ENCODE results near the gene EPHA1.

- TF ChIP-seq USF2 (IDR thresholded peaks at IDR 0.05; ENCODE audit: low read depth, low read length) (no peak), CTCF (conservative IDR thresholded peaks at IDR 0.05; ENCODE audit: low read depth, low read length) (no peak)
These were observed 45.5 kb upstream of the EPHA1 start for GRCh38 chr7:143454091-143454680.

Measured in IMR-90 (cell line).